SK-N-SH (cell line): Measurements from ENCODE around the gene SCARF2.

Experiments used
- GABPA ChIP-seq: IDR thresholded peaks from 2 replicates; pipeline ENCODE4 v1.4.0; 2012; ENCODE audit warnings: low read depth, mild to moderate bottlenecking
- JUND ChIP-seq: IDR thresholded peaks from 2 replicates; pipeline ENCODE4 v1.4.0; 2012
- POLR2AphosphoS5 ChIP-seq: IDR thresholded peaks from 2 replicates; pipeline ENCODE4 v1.6.1; 2012; ENCODE audit warnings: low read depth, low read length
- RFX5 ChIP-seq: IDR thresholded peaks from 2 replicates; pipeline ENCODE4 v1.6.1; 2012; ENCODE audit warnings: mild to moderate bottlenecking, improper control_type of control experiment, low read length
- SIN3A ChIP-seq: IDR thresholded peaks from 2 replicates; pipeline ENCODE4 v1.6.1; 2012; ENCODE audit warnings: low read depth, mild to moderate bottlenecking, low read length, moderate library complexity, borderline replicate concordance
- TAF1 ChIP-seq: IDR thresholded peaks from 2 replicates; pipeline ENCODE4 v1.6.1; 2012; ENCODE audit warnings: low read depth, mild to moderate bottlenecking, low read length, moderate library complexity, borderline replicate concordance
- YY1 ChIP-seq: IDR thresholded peaks from 2 replicates; pipeline ENCODE4 v1.4.0; 2012; ENCODE audit warnings: low read depth, mild to moderate bottlenecking
- TF ChIP-seq, protein P1 (sequence below): fragments of 200-600 bp; sonication (generic); IDR thresholded peaks from 2 replicates; pipeline ENCODE4 v1.6.1; 2017; ENCODE audit warnings: antibody characterized with exemption, mild to moderate bottlenecking, moderate library complexity
- TF ChIP-seq, protein P2 (sequence below): IDR thresholded peaks from 2 replicates; pipeline ENCODE4 v1.4.0; 2012; ENCODE audit warnings: low read depth

DNA sequence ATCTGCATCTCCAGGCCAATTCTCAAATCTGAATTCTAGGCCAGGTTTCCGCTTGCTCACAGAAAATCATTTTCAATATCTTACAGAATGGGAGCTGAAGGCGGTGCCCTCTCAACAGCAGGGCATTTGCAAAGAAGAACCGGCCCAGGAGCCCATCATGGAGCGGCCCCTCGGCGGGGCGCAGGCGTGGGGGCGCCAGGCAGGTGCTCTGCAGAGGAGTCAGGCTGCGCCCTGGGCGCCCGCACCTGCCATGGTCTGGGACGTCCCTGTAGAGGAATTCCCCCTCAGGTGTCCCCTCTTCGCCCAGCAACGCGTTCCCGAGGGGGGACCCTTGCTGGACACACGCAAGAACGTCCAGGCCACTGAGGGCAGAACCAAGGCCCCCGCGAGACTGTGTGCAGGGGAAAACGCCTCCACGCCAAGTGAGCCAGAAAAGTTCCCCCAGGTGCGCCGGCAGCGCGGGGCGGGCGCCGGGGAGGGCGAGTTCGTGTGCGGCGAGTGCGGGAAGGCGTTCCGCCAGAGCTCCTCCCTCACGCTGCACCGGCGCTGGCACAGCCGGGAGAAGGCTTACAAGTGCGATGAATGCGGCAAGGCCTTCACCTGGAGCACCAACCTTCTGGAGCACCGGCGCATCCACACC lies 32.2 kb downstream of the SCARF2 start:
- TF ChIP-seq, protein P1, sequence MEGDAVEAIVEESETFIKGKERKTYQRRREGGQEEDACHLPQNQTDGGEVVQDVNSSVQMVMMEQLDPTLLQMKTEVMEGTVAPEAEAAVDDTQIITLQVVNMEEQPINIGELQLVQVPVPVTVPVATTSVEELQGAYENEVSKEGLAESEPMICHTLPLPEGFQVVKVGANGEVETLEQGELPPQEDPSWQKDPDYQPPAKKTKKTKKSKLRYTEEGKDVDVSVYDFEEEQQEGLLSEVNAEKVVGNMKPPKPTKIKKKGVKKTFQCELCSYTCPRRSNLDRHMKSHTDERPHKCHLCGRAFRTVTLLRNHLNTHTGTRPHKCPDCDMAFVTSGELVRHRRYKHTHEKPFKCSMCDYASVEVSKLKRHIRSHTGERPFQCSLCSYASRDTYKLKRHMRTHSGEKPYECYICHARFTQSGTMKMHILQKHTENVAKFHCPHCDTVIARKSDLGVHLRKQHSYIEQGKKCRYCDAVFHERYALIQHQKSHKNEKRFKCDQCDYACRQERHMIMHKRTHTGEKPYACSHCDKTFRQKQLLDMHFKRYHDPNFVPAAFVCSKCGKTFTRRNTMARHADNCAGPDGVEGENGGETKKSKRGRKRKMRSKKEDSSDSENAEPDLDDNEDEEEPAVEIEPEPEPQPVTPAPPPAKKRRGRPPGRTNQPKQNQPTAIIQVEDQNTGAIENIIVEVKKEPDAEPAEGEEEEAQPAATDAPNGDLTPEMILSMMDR: no peak
- TF ChIP-seq SIN3A: no peak
- TF ChIP-seq POLR2AphosphoS5: no peak
- TF ChIP-seq RFX5: no peak
- TF ChIP-seq JUND: no peak
- TF ChIP-seq GABPA: no peak
- TF ChIP-seq TAF1: no peak
- no peak for TF ChIP-seq YY1
- TF ChIP-seq, protein P2, sequence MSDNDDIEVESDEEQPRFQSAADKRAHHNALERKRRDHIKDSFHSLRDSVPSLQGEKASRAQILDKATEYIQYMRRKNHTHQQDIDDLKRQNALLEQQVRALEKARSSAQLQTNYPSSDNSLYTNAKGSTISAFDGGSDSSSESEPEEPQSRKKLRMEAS: no peak
